Vagina (tissue), 2 donors: ENCODE results near the gene RNASEH1.

Experiments
- POLR2A ChIP-seq, 2 donors: fragments of 450-650 bp; IDR thresholded peaks; one replicate each; pipeline ENCODE4 v1.6.1; 2017; ENCODE audit warnings: antibody characterized with exemption in 2 of 2, mild to moderate bottlenecking in 2 of 2, moderate library complexity in 2 of 2
- POLR2AphosphoS5 ChIP-seq, 2 donors: sonication (generic); formaldehyde crosslinking; IDR thresholded peaks; one replicate each; pipeline ENCODE4 v1.9.0; 2017; ENCODE audit warnings: antibody characterized with exemption in 2 of 2, mild to moderate bottlenecking in 2 of 2, low read depth in 1 of 2; ENCODE audit not compliant: insufficient read depth in 1 of 2
- TF ChIP-seq, protein P1 (sequence below), 3 experiments: fragments of 450-650 bp in 2 of 3; fragments of 200-600 bp in 1 of 3; sonication (generic) in 1 of 3; IDR thresholded peaks; one replicate each; pipeline ENCODE4 v1.5.1; 2017 to 2019; ENCODE audit warnings: antibody characterized with exemption in 3 of 3, mild to moderate bottlenecking in 2 of 3, moderate library complexity in 2 of 3

DNA sequence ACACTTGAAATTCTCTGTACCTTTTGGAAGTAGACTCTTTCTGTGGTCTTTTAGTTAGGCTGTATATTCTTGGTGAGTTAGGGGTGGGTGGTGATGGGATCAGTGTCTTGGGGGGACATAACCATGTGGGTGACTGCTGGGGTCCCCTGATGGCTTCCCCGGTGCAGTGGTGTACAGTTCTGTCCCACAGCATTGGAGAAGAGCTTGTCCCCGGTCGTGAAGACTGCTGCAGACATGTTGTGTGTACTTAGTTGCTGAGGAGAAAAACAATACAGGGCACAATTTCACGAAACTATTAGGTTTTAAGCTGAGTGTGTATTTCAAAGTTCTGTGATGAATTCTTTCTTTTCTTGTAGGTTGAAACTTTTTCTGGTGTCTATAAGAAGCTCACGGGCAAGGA is 22.3 kb upstream of the RNASEH1 start:
- TF ChIP-seq, protein P1, sequence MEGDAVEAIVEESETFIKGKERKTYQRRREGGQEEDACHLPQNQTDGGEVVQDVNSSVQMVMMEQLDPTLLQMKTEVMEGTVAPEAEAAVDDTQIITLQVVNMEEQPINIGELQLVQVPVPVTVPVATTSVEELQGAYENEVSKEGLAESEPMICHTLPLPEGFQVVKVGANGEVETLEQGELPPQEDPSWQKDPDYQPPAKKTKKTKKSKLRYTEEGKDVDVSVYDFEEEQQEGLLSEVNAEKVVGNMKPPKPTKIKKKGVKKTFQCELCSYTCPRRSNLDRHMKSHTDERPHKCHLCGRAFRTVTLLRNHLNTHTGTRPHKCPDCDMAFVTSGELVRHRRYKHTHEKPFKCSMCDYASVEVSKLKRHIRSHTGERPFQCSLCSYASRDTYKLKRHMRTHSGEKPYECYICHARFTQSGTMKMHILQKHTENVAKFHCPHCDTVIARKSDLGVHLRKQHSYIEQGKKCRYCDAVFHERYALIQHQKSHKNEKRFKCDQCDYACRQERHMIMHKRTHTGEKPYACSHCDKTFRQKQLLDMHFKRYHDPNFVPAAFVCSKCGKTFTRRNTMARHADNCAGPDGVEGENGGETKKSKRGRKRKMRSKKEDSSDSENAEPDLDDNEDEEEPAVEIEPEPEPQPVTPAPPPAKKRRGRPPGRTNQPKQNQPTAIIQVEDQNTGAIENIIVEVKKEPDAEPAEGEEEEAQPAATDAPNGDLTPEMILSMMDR (IDR thresholded peaks at IDR 0.05): no peak
- TF ChIP-seq POLR2A (IDR thresholded peaks at IDR 0.05) (no peak), POLR2AphosphoS5 (IDR thresholded peaks at IDR 0.05; ENCODE audit: insufficient read depth in 1 of 2, low read depth in 1 of 2) (no peak)
